ENCODE results near the gene C14orf180. TPM values are rescaled to one million over a fixed set of nuclear protein-coding genes. Genes with fewer than 3 reads are reported as not detected.

The C14orf180 gene
- total RNA-seq, 1 donor from 2014 or later = not detected

DNA sequence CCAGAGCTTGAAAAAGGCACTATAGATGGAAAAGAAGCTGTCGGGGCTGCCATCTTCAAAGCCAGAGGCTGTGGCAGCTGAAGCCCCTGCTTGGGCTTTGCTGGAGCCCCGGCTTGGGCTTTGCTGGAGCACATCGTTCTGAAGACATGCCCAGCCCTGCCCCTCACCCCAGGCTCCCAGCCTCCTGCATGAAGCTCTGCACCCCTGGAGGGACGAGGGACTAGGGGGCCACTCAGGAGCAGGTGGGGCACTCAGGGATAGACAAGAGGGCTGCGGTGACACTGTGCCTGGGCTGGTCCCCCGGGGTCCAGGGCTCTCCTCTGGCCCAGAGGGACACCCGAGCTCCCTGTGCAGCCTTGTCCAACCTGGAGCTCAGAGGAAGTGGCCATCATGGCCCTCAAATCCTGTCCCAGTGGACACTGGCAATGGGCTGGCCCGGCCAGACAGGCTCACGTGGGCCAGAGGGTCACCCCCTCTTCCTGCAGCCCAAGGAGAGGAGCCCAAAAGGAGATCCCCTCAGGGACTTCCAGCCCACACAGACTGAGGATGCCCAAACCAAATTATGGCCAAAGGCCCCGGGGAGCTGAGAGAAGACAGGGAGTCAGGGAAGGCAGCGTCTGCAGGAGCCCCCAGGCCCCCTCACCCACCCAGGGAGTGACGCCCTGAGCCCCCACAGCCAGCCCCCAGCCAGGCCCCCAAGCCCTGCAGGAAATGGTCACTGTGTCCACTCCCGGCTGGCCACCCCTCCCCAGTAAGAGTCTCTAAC, 23.1 kb upstream of the C14orf180 start:
- Mint-ChIP-seq H3K27ac (ENCODE audit: unreplicated experiment) (no peak overlapping the region), H3K27me3 (ENCODE audit: unreplicated experiment) (peaks cover 7% of the 10 kb centered on the region), H3K9me3 (ENCODE audit: unreplicated experiment) (no peaks in the 10 kb centered on the region), H3K4me3 (ENCODE audit: unreplicated experiment) (no peak overlapping the region), H3K36me3 (ENCODE audit: low read depth, unreplicated experiment) (no peaks in the 10 kb centered on the region), H3K4me1 (ENCODE audit: unreplicated experiment) (no peaks in the 10 kb centered on the region)
- TF ChIP-seq, protein P1, sequence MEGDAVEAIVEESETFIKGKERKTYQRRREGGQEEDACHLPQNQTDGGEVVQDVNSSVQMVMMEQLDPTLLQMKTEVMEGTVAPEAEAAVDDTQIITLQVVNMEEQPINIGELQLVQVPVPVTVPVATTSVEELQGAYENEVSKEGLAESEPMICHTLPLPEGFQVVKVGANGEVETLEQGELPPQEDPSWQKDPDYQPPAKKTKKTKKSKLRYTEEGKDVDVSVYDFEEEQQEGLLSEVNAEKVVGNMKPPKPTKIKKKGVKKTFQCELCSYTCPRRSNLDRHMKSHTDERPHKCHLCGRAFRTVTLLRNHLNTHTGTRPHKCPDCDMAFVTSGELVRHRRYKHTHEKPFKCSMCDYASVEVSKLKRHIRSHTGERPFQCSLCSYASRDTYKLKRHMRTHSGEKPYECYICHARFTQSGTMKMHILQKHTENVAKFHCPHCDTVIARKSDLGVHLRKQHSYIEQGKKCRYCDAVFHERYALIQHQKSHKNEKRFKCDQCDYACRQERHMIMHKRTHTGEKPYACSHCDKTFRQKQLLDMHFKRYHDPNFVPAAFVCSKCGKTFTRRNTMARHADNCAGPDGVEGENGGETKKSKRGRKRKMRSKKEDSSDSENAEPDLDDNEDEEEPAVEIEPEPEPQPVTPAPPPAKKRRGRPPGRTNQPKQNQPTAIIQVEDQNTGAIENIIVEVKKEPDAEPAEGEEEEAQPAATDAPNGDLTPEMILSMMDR (IDR thresholded peaks at IDR 0.05; ENCODE audit: unreplicated experiment) = no peak
- no peak for DNase-seq (ENCODE audit: low spot score)

DNA sequence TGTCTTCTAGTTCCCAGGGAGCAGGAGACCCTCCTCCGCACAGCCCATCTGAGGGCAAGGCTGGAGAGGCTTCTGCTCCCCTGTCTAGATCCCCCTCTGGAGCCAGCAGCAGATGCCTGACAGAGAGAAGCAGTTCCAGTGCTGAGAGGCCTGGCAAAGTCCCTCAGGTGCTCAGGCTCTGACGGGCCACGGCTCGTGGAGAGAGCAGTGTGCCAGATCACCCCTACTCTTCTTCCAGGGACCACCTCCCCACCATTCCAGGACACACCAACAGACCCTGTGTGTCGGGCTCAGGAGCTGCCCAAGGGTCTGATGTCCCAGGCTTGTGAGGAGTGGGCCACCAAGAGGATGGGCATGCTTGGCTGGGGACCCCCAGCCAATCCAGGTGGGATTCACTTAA, 22.5 kb upstream of the C14orf180 start:
- H3K9me3 Mint-ChIP-seq (ENCODE audit: unreplicated experiment) = no peaks in the 10 kb centered on the region
- TF ChIP-seq, protein P1 (IDR thresholded peaks at IDR 0.05; ENCODE audit: unreplicated experiment) = no peak
- H3K4me3 Mint-ChIP-seq (ENCODE audit: unreplicated experiment) = no peak overlapping the region
- H3K27ac Mint-ChIP-seq (ENCODE audit: unreplicated experiment) = no peak overlapping the region
- H3K4me1 Mint-ChIP-seq (ENCODE audit: unreplicated experiment) = no peaks in the 10 kb centered on the region
- H3K27me3 Mint-ChIP-seq (ENCODE audit: unreplicated experiment) = peaks cover 10% of the 10 kb centered on the region
- H3K36me3 Mint-ChIP-seq (ENCODE audit: low read depth, unreplicated experiment) = no peaks in the 10 kb centered on the region
- DNase-seq (ENCODE audit: low spot score) = no peak

DNA sequence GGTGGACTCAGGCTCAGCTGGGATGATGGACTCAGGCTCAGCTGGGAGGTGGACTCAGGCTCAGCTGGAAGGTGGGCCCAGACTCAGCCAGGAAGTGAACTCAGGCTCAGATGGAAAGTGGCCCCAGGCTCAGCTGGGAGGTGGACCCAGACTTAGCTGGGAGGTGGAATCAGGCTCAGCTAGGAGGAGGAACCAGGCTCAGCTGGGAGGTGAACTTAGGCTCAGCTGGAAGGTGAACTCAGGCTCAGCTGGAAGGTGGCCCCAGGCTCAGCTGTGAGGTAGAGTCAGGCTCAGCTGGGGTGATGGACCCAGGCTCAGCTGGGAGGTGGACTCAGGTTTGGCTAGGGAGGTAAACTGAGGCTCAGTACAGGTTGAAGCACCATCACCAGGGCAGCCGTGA, 21.8 kb upstream of the C14orf180 start:
- Mint-ChIP-seq H3K4me1 (ENCODE audit: unreplicated experiment) (no peaks in the 10 kb centered on the region), H3K36me3 (ENCODE audit: low read depth, unreplicated experiment) (no peaks in the 10 kb centered on the region), H3K4me3 (ENCODE audit: unreplicated experiment) (no peak overlapping the region), H3K27ac (ENCODE audit: unreplicated experiment) (no peak overlapping the region), H3K27me3 (ENCODE audit: unreplicated experiment) (peaks cover 10% of the 10 kb centered on the region), H3K9me3 (ENCODE audit: unreplicated experiment) (no peaks in the 10 kb centered on the region)
- TF ChIP-seq, protein P1 (IDR thresholded peaks at IDR 0.05; ENCODE audit: unreplicated experiment) = no peak
- no peak for DNase-seq (ENCODE audit: low spot score)

DNA sequence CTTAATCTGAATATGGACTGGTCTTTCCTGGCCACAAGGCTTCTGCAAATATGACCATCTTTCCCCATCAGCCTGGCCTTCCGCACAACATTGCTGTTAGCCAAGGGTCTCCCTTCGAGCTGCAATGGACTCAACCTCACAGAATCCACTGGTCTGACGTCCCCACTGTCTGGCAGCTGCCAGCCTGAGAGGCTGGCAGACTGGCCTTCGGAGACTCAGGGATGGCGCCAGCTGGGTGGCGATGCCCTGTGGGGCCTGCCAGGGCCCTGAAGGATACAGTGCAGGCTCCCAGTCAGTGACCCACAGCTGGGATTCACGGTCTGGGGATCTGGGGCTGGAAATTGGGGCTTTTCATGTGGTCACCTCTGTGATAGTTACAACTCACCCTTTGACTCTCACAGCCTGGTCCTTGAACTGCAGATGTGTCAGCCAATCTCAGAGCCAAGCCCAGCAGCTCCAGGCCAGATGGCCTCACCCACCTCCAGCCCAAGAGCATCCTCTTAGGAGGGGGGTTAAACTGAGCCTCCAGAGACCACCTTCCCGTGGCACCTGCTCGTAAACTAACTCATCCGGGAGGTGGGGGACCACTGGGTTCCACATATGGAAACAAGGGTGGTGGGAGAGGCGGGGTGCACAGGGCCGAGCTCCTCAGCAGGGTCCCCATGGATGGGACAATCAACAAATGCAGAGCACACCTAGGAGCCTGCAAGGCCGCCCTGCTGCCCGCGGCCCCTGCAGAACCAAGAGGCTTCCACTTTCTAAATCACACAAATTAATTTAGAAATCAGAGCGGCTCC, 21.1 kb upstream of the C14orf180 start:
- DNase-seq (ENCODE audit: low spot score) = no peak
- H3K36me3 Mint-ChIP-seq (ENCODE audit: low read depth, unreplicated experiment) = no peaks in the 10 kb centered on the region
- TF ChIP-seq, protein P1 (IDR thresholded peaks at IDR 0.05; ENCODE audit: unreplicated experiment) = no peak
- H3K9me3 Mint-ChIP-seq (ENCODE audit: unreplicated experiment) = no peaks in the 10 kb centered on the region
- peaks cover 8% of the 10 kb centered on the region for H3K27me3 Mint-ChIP-seq (ENCODE audit: unreplicated experiment)
- no peak overlapping the region for H3K27ac Mint-ChIP-seq (ENCODE audit: unreplicated experiment)
- H3K4me1 Mint-ChIP-seq (ENCODE audit: unreplicated experiment) = no peaks in the 10 kb centered on the region
- no peak overlapping the region for H3K4me3 Mint-ChIP-seq (ENCODE audit: unreplicated experiment)

Measured in endothelial cell (in vitro differentiated cells).